ENCODE results near the gene RGS12.

DNA sequence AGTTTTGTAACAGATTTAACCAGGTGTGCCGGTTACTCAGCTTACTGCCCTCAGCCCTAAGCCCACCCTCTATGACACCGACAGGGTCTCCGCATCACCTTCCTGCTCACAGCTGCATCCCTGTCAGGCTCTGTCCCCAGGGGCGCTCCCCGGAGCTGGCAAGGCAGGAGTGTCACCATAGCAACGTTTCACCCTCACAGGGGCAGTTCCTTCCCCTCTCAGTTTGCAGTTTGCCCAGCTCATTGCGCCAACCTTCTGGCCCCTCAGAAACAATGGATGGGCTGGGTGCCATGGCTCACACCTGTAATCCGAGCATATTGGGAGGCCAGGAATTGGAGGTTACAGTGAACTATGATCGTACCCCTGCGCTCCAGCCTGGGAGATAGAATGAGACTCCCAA is 42.6 kb downstream of the RGS12 start:
- TF ChIP-seq YY1 (IDR thresholded peaks at IDR 0.05; ENCODE audit: low read depth, low read length) (no peak), CTCF (IDR thresholded peaks at IDR 0.05; ENCODE audit: control extremely low read depth in 1 of 3, insufficient read depth in 1 of 3, low read depth in 1 of 3, low read length in 3 of 3) (no peak), POLR2A (IDR thresholded peaks at IDR 0.05; ENCODE audit: control extremely low read depth in 1 of 2, low read depth in 2 of 2, low read length in 2 of 2) (no peak), USF2 (IDR thresholded peaks at IDR 0.05; ENCODE audit: low read length) (no peak), KDM1A (IDR thresholded peaks at IDR 0.05; ENCODE audit: borderline replicate concordance, low read length) (no peak), POU5F1 (IDR thresholded peaks at IDR 0.05; ENCODE audit: low read depth, low read length) (no peak), HDAC6 (IDR thresholded peaks at IDR 0.05; ENCODE audit: low read depth, low read length) (no peak), CHD2 (IDR thresholded peaks at IDR 0.05; ENCODE audit: low read length) (no peak), JUN (IDR thresholded peaks at IDR 0.05; ENCODE audit: low read depth, low read length) (no peak), SUZ12 (IDR thresholded peaks at IDR 0.05; ENCODE audit: low read length) (no peak), TBP (IDR thresholded peaks at IDR 0.05; ENCODE audit: low read depth, low read length) (no peak)
- TF ChIP-seq, protein P1, sequence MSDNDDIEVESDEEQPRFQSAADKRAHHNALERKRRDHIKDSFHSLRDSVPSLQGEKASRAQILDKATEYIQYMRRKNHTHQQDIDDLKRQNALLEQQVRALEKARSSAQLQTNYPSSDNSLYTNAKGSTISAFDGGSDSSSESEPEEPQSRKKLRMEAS (IDR thresholded peaks at IDR 0.05) = no peak

Measured in H1 (cell line).